CD4-positive, CD25-positive, alpha-beta regulatory T cell (primary cell): ENCODE data around the gene TMEM163. TPM values are rescaled to one million over a fixed set of nuclear protein-coding genes. Genes with fewer than 3 reads are reported as not detected.

ENCODE experiments used
- ATAC-seq, 2 donors: fragments of 150-1000 bp; cut with Tn5 transposase; one replicate each; pipeline ENCODE4 v1.10.0; 2021; ENCODE audit warnings: low read depth in 2 of 2, moderate number of reproducible peaks in 2 of 2, moderate library complexity in 1 of 2
- DNase-seq, 3 donors: peaks; one replicate each; pipeline versions ENCODE4 v3.0.0 to v3.0.0-alpha.2; 2012 to 2022; ENCODE audit warnings: mixed read lengths in 1 of 3
- H3K27ac ChIP-seq: one replicate; pipeline ENCODE4 v1.7.0; 2013; ENCODE audit warnings: mild to moderate bottlenecking, low read length; ENCODE audit not compliant: insufficient read depth, poor library complexity, severe bottlenecking
- H3K27me3 ChIP-seq: one replicate; pipeline ENCODE4 v1.7.0; 2013; ENCODE audit warnings: low read length; ENCODE audit not compliant: control insufficient read depth, insufficient read depth
- H3K36me3 ChIP-seq: one replicate; pipeline ENCODE4 v1.7.0; 2013; ENCODE audit warnings: mild to moderate bottlenecking, low read length, moderate library complexity; ENCODE audit not compliant: control insufficient read depth, insufficient read depth
- H3K4me1 ChIP-seq: 2 replicates; pipeline ENCODE4 v1.7.0; 2013; ENCODE audit warnings: mild to moderate bottlenecking, low read length; ENCODE audit not compliant: insufficient read depth, control insufficient read depth, poor library complexity, severe bottlenecking
- H3K4me3 ChIP-seq: one replicate; pipeline ENCODE4 v1.7.0; 2013; ENCODE audit warnings: low read depth, mild to moderate bottlenecking, low read length, moderate library complexity
- H3K9me3 ChIP-seq, 2 experiments: 1 replicate in 1 of 2; 2 replicates in 1 of 2; pipeline ENCODE4 v1.7.0; 2013; ENCODE audit warnings: low read length in 2 of 2, mild to moderate bottlenecking in 1 of 2, moderate library complexity in 1 of 2; ENCODE audit not compliant: control insufficient read depth in 2 of 2
- H3K27ac Mint-ChIP-seq, 3 donors: one replicate each; pipeline ENCODE4 v1.8.0; 2020 to 2022; ENCODE audit warnings: mild to moderate bottlenecking in 3 of 3, mixed read lengths in 3 of 3, moderate library complexity in 2 of 3
- H3K27me3 Mint-ChIP-seq: one replicate; pipeline ENCODE4 v1.8.0; 2022; ENCODE audit warnings: mild to moderate bottlenecking, mixed read lengths
- H3K36me3 Mint-ChIP-seq: one replicate; pipeline ENCODE4 v1.8.0; 2020; ENCODE audit warnings: mixed read lengths
- H3K4me1 Mint-ChIP-seq, 4 donors: one replicate each; pipeline ENCODE4 v1.8.0; 2020 to 2022; ENCODE audit warnings: mixed read lengths in 4 of 4, mild to moderate bottlenecking in 1 of 4
- H3K4me3 Mint-ChIP-seq, 4 donors: one replicate each; pipeline ENCODE4 v1.8.0; 2020 to 2022; ENCODE audit warnings: mild to moderate bottlenecking in 4 of 4, mixed read lengths in 4 of 4, moderate library complexity in 3 of 4
- H3K9me3 Mint-ChIP-seq, 7 donors: one replicate each; pipeline ENCODE4 v1.8.0; 2020 to 2022; ENCODE audit warnings: mixed read lengths in 7 of 7, mild to moderate bottlenecking in 3 of 7, moderate library complexity in 2 of 7
- polyA plus RNA-seq, 4 donors: library from polyadenylated mRNA; unstranded; fragments of 300-500 nt; fragmentation: Illumina TruSeq; gene quantifications; one replicate each; pipeline ENCODE4 v1.2.3, GENCODE V29; 2021
- total RNA-seq: library from RNA; stranded (reverse); gene quantifications from one replicate; pipeline ENCODE4 v1.2.3, GENCODE V29; 2022

Gene TMEM163
- total and polyA plus RNA-seq, 5 donors from 2014 or later: 0.08 to 1.0 (median 0.33) TPM

- H3K27ac Mint-ChIP-seq: peak overlapping the region in 1 of 3 donors; percentile 26
- peaks cover 33% of the 10 kb centered on the region for H3K36me3 ChIP-seq
Measured at GRCh38 chr2:134449751-134450513, 268.9 kb downstream of the TMEM163 start.

GRCh38 chr2:134449157-134449556 is 269.6 kb downstream of the TMEM163 start:
- DNase-seq (no peak), ATAC-seq (no peak)
- Mint-ChIP-seq H3K27me3 (no peaks in the 10 kb centered on the region), H3K9me3 (peaks cover 0 to 1% (median 0%) of the 10 kb centered on the region in 7 donors), H3K27ac (no peak overlapping the region), H3K4me1 (peaks cover 0 to 4% (median 1%) of the 10 kb centered on the region in 4 donors), H3K36me3 (peaks cover 26% of the 10 kb centered on the region), H3K4me3 (no peak overlapping the region)
- Histone ChIP-seq H3K4me1 (no peaks in the 10 kb centered on the region), H3K27me3 (no peaks in the 10 kb centered on the region), H3K36me3 (peaks cover 41% of the 10 kb centered on the region), H3K9me3 (no peaks in the 10 kb centered on the region), H3K27ac (no peak overlapping the region), H3K4me3 (no peak overlapping the region)

More at GRCh38 chr2:134449751-134450513, 268.9 kb downstream of the TMEM163 start:
- ATAC-seq: no peak
- H3K4me3 ChIP-seq: no peak overlapping the region
- DNase-seq: no peak
- no peak overlapping the region for H3K27ac ChIP-seq
- Mint-ChIP-seq H3K36me3 (peaks cover 26% of the 10 kb centered on the region), H3K4me3 (no peak overlapping the region), H3K4me1 (peaks cover 0 to 4% (median 1%) of the 10 kb centered on the region in 4 donors), H3K27me3 (no peaks in the 10 kb centered on the region), H3K9me3 (peaks cover 0 to 1% (median 0%) of the 10 kb centered on the region in 7 donors)
- H3K4me1 ChIP-seq: no peaks in the 10 kb centered on the region
- no peaks in the 10 kb centered on the region for H3K27me3 ChIP-seq
- no peaks in the 10 kb centered on the region for H3K9me3 ChIP-seq

DNA sequence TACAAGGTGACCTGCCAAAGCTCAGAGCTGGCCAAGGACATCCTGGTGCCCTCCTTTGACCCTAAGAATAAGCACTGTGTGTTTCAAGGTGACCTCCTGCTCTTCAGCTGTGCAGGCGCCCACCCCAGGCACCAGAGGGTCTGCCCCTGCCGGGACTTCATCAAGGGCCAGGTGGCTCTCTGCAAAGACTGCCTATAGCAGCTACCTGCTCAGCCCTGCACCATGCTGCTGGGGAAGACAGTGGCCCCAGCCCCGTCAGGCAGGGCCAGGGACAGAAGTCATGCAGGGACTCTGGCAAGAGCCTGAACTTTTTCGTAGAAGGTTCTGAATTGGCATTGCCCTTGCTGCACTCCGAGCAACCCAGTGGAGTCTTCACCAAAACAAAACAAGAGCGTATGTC is 270.1 kb downstream of the TMEM163 start:
- peaks cover 0 to 4% (median 1%) of the 10 kb centered on the region in 4 donors for H3K4me1 Mint-ChIP-seq
- peaks cover 44% of the 10 kb centered on the region for H3K36me3 ChIP-seq

DNA sequence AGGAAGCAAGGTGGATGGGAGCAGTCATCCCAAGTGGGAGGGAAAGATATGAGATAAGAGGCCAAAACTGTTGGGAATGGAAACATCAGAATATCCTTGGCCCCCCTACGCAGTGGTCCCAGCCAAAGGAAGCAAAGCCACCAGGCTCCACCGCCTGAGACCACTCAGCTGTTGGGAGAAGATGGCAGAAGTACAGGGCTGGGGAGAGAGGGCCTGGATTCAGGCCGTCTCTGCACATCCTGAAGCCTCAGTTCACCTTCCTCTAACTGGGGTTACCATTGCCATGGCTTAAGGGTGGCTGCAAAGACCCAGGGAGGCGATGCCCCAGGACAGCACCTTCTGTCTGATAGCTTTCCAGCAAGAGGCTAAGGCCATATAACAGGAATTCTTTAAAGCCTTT is 271.1 kb downstream of the TMEM163 start:
- ATAC-seq: no peak
- Histone ChIP-seq H3K4me1 (no peaks in the 10 kb centered on the region), H3K9me3 (no peaks in the 10 kb centered on the region), H3K4me3 (no peak overlapping the region), H3K27me3 (no peaks in the 10 kb centered on the region), H3K36me3 (peaks cover 40% of the 10 kb centered on the region), H3K27ac (no peak overlapping the region)
- Mint-ChIP-seq H3K9me3 (peaks cover 0 to 1% (median 0%) of the 10 kb centered on the region in 7 donors), H3K4me1 (peaks cover 0 to 4% (median 1%) of the 10 kb centered on the region in 4 donors), H3K36me3 (peaks cover 24% of the 10 kb centered on the region), H3K4me3 (no peak overlapping the region), H3K27ac (no peak overlapping the region), H3K27me3 (no peaks in the 10 kb centered on the region)
- DNase-seq: no peak

More for the DNA sequence above, 270.1 kb downstream of the TMEM163 start:
- Histone ChIP-seq H3K27ac (no peak overlapping the region), H3K4me1 (no peaks in the 10 kb centered on the region), H3K9me3 (no peaks in the 10 kb centered on the region), H3K27me3 (no peaks in the 10 kb centered on the region), H3K4me3 (no peak overlapping the region)
- H3K27me3 Mint-ChIP-seq: no peaks in the 10 kb centered on the region
- H3K36me3 Mint-ChIP-seq: peaks cover 21% of the 10 kb centered on the region
- H3K9me3 Mint-ChIP-seq: peaks cover 0 to 1% (median 0%) of the 10 kb centered on the region in 7 donors
- no peak overlapping the region for H3K4me3 Mint-ChIP-seq
- DNase-seq (no peak), ATAC-seq (no peak)
- H3K27ac Mint-ChIP-seq: peak overlapping the region in 1 of 3 donors; percentile 7

DNA sequence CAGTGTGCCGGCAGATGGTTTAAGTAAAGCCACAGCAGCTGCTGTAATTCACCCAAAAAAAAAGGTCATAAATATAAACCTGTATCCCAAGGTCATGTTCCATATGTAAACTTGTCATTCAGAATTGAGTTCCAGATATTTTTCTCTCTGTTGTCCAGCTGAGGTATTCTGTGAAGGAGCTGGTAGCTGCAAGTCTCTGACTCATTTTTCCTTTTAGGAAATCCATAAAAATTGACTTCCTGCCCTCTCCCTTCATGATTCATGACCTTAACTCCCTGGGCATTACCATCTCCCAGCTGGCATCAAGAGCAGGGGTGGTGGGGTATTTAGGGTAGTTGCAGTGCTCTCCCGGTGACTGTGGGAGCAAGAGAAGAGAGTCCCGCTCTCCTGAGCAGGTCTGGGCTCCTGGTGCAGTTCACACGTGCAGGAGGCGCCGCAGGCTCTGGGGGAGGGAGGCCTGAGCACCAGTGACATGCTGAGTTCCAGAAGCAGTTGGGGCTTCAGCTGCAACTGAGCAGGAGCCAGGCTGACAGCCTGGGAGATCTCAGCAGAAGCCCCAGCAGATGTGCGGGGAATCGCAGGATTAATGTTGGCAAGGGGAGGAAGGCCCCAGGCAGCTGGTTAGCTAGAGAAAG is 272.3 kb downstream of the TMEM163 start:
- Mint-ChIP-seq H3K36me3 (peaks cover 28% of the 10 kb centered on the region), H3K4me3 (no peak overlapping the region), H3K9me3 (peaks cover 0 to 1% (median 0%) of the 10 kb centered on the region in 7 donors), H3K27ac (peak overlapping the region in 1 of 3 donors; percentile 8), H3K4me1 (peaks cover 0 to 7% (median 2%) of the 10 kb centered on the region in 4 donors), H3K27me3 (no peaks in the 10 kb centered on the region)
- H3K27me3 ChIP-seq: no peaks in the 10 kb centered on the region
- H3K27ac ChIP-seq: no peak overlapping the region
- H3K4me3 ChIP-seq: no peak overlapping the region
- DNase-seq (no peak), ATAC-seq (no peak)
- peaks cover 44% of the 10 kb centered on the region for H3K36me3 ChIP-seq
- H3K9me3 ChIP-seq: no peaks in the 10 kb centered on the region
- H3K4me1 ChIP-seq: no peaks in the 10 kb centered on the region

DNA sequence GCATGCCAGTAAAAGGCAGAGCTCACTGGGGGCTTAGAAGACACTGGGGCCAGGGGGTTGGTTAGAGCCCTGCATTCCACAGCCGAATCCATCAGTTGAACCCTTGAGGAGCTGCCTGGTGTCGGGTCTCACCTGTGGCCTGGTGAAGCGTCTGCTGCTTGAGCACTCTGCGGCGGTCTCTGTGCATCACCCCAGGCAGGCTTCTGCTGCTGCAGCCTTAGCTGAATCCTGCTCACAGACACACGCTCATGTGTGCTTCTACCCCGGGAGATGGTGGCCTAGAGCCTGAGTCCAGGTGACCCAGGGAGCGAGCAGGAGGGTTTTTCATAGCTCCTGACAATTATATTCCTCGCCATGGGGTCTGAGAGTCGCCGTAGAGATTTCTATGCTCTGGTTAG is 272.8 kb downstream of the TMEM163 start:
- Histone ChIP-seq H3K36me3 (peaks cover 44% of the 10 kb centered on the region), H3K27ac (no peak overlapping the region), H3K27me3 (no peaks in the 10 kb centered on the region), H3K9me3 (no peaks in the 10 kb centered on the region), H3K4me1 (no peaks in the 10 kb centered on the region), H3K4me3 (no peak overlapping the region)
- peaks cover 0 to 6% (median 2%) of the 10 kb centered on the region in 4 donors for H3K4me1 Mint-ChIP-seq
- H3K36me3 Mint-ChIP-seq: peaks cover 28% of the 10 kb centered on the region
- DNase-seq: no peak
- H3K27me3 Mint-ChIP-seq: no peaks in the 10 kb centered on the region
- no peak for ATAC-seq
- H3K9me3 Mint-ChIP-seq: peaks cover 0 to 1% (median 0%) of the 10 kb centered on the region in 7 donors
- H3K27ac Mint-ChIP-seq: no peak overlapping the region
- H3K4me3 Mint-ChIP-seq: no peak overlapping the region

DNA sequence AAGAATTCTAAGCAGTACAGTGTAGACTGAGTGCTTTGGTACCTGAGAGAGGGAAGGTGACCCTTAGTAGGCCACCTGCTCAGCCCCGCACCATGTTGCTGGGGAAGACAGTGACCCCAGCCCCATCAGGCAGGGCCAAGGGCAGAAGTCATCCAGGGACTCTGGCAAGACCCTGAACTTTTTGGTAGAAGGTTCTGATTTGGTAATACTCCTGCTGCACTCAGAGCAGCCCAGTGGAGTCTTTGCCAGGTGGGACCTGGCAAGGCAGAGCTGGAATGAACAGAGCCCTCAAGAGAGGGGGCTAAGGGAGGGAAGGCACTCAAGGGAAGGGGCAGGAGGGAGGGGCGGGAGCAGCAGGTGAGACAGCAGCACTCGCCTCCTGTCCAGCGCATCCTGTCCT is 273.7 kb downstream of the TMEM163 start:
- Histone ChIP-seq H3K27ac (no peak overlapping the region), H3K27me3 (no peaks in the 10 kb centered on the region), H3K9me3 (no peaks in the 10 kb centered on the region), H3K4me3 (no peak overlapping the region), H3K36me3 (peaks cover 44% of the 10 kb centered on the region), H3K4me1 (no peaks in the 10 kb centered on the region)
- no peak for ATAC-seq
- no peak for DNase-seq
- Mint-ChIP-seq H3K4me3 (no peak overlapping the region), H3K4me1 (peaks cover 0 to 4% (median under 1%) of the 10 kb centered on the region in 4 donors), H3K9me3 (peaks cover 0 to 1% (median 0%) of the 10 kb centered on the region in 7 donors), H3K27ac (no peak overlapping the region), H3K36me3 (peaks cover 32% of the 10 kb centered on the region), H3K27me3 (no peaks in the 10 kb centered on the region)
